ENCODE measurements around the gene DCUN1D3. TPM values are rescaled to one million over a fixed set of nuclear protein-coding genes. Genes with fewer than 3 reads are reported as not detected.

Gene DCUN1D3
- total RNA-seq, 8 experiments from 2014 or later, result 6.9 to 15.1 (median 11.0) TPM

DNA sequence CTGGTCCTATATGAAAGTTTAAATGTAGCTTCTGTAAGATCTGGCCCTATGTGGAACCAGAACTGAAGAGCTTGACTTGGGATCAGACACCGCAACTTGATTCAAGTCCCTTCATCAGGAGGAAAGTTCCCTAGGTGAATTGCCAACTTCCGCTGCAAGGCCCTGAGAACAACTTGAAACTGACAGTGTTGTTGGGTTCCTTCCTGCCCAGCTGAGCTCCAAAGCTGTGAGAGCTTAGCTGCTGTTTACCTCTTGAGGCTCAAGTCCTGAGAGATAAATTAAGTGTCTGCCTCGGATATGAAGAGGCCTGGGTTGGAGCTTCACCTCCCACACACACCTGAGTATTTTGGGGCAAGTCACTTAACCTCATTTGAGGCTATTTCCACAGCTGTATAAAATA lies 49.2 kb downstream of the DCUN1D3 start:
- WGBS, 10 experiments, result 20 to 100% (median 100%) methylated on average over 1 to 2 of the region's 3 CpGs; no CpG with 5 or more reads in 3 of the 10 experiments
- H3K27ac ChIP-seq, result no peak overlapping the region

DNA sequence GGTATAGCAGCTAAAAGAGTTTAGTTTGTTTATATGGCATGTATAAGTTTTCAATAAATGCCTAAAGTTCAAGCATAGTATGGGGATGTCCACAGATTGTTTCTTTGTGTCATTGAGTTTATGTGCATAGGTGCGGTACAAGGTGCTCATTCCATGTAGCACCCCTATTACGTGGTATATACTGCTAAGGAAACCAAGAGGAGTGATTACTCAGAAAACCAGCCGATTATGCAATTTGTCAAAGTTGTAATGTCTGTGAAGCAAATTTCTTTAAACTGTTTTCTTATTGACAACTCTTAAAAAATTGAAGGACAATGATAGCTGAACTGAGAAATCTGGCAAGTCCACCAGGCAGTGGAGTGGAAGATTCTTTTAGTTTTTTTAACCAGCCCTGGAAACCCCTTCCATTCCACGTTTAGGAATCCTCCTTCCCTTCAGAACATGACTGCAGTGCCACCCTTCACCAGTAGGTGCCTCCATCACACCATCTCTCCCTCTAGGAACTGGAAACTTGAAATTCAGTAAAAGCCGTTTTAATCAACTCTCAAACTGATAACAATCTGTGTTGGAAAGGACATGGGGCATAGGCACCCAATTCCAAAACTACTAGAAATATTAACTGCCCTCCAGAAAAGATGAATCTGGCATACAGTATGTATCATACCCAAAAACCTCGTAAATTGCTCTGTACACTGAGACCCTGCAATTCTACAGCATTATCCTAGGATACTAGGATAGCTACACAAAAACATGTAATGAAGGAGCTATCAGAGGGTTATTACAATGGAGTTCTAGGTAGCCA lies 50.4 kb downstream of the DCUN1D3 start:
- H3K27ac ChIP-seq, result no peak overlapping the region
- peaks cover 0 to 3% of the 10 kb centered on the region in 2 donors for H3K4me1 ChIP-seq (replicated peaks in 1 of 2)
- H3K4me3 ChIP-seq, result no peak overlapping the region
- peak; percentile 16 to 81 (median 51) for ATAC-seq (replicated peaks in 6 of 8)
- 8 to 100% (median 43%) methylated on average over 1 to 6 of the region's 6 CpGs; no CpG with 5 or more reads in 1 of the 10 experiments for WGBS, 10 experiments
- in situ Hi-C loops (cut with MboI; ENCODE audit: low pct_unique_long_range_greater_than_20kb in 2 of 9, low sequenced_read_pairs in 9 of 9, unreplicated experiment in 9 of 9), result loop anchor here in 5 of 9 experiments (10.0 to 25.0 kb wide), 3 partner anchors 235 to 1488 kb away; no protein-coding TSS in a partner anchor

More for the DNA sequence above, 49.2 kb downstream of the DCUN1D3 start:
- in situ Hi-C loops (cut with MboI; ENCODE audit: low pct_unique_long_range_greater_than_20kb in 2 of 9, low sequenced_read_pairs in 9 of 9, unreplicated experiment in 9 of 9), result loop anchor here in 5 of 9 experiments (10.0 to 25.0 kb wide), 3 partner anchors 234 to 1486 kb away; no protein-coding TSS in a partner anchor
- Histone ChIP-seq H3K4me3 (no peak overlapping the region), H3K4me1 (replicated peaks in 1 of 2) (peaks cover 0 to 3% of the 10 kb centered on the region in 2 donors)
- no peak for ATAC-seq (replicated peaks in 6 of 8)

DNA sequence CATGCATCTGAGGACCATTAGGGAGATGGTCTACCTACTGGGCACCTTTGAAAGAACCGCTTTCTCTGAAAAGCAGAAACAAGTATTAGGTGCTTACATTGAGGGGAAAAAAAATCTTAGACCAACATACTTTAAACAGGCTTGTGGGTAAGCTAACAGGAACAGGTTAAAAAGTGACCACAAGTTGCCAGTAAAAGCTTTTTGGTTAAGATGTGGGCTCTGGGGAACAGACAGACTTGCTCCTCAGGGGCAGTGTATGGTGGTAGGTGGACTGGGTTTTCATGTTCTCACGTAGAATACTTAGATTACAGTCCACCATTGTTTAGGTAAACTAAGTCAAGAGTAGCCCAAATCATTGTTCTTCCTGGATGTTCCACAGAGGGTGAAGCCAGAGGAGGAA lies 52.6 kb downstream of the DCUN1D3 start:
- 0 to 100% (median 59%) methylated on average over 1 to 2 of the region's 2 CpGs for WGBS, 10 experiments
- Histone ChIP-seq H3K4me1 (replicated peaks in 1 of 2) (peaks cover 0 to 3% of the 10 kb centered on the region in 2 donors), H3K27ac (no peak overlapping the region), H3K4me3 (no peak overlapping the region)
- in situ Hi-C loops (cut with MboI; ENCODE audit: low pct_unique_long_range_greater_than_20kb in 2 of 9, low sequenced_read_pairs in 9 of 9, unreplicated experiment in 9 of 9), result no loop called here
- ATAC-seq (replicated peaks in 6 of 8), result no peak

DNA sequence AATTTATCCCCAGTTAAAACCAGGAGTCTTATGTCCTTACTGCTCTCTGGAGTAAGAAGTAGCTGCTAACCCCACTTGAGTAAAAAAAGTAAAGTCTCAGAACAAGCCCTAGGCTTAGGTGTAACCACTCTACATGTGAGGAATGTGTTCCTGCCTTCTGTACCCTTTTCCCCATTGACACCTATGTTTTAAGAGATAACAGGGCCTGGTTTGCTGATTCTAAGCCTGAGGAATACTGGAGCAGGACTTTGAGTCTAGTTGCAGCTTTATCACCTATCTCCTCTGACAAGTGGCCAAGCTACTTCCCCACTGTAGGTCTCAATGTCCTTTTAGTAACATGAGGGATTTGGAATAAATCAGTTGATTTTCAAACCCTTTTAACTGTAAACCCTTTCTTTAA lies 53.6 kb downstream of the DCUN1D3 start:
- in situ Hi-C loops (cut with MboI; ENCODE audit: low pct_unique_long_range_greater_than_20kb in 2 of 9, low sequenced_read_pairs in 9 of 9, unreplicated experiment in 9 of 9), result no loop called here
- no peak overlapping the region for H3K4me3 ChIP-seq
- peaks cover 0 to 3% of the 10 kb centered on the region in 2 donors for H3K4me1 ChIP-seq (replicated peaks in 1 of 2)
- no peak overlapping the region for H3K27ac ChIP-seq
- no peak for ATAC-seq (replicated peaks in 6 of 8)

DNA sequence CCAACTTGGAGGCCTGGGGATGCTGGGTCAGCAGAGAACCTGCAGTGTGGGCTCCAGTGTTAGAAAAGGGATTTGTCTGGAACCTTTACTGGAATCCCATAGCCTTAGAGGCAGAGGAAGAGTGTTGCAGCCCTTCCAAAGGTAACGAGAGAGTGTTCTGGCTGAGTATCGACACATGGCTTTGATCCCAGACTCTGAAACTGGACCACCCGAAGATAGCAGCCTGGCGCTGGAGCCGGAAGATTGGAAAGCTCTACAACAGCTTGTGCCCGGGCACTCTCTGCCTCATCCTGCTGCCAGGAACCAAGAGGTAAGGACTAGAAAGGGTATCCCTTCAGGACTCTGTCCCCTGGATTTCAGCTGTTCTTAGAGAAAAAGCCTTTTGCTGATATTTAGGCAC lies 54.1 kb downstream of the DCUN1D3 start:
- no peak overlapping the region for H3K27ac ChIP-seq
- WGBS, 10 experiments, result 76 to 100% (median 94%) methylated on average over 1 to 4 of the region's 6 CpGs; no CpG with 5 or more reads in 4 of the 10 experiments
- ATAC-seq (replicated peaks in 6 of 8), result no peak
- H3K4me3 ChIP-seq, result no peak overlapping the region
- in situ Hi-C loops (cut with MboI; ENCODE audit: low pct_unique_long_range_greater_than_20kb in 2 of 9, low sequenced_read_pairs in 9 of 9, unreplicated experiment in 9 of 9), result no loop called here
- peaks cover 0 to 3% of the 10 kb centered on the region in 2 donors for H3K4me1 ChIP-seq (replicated peaks in 1 of 2)

DNA sequence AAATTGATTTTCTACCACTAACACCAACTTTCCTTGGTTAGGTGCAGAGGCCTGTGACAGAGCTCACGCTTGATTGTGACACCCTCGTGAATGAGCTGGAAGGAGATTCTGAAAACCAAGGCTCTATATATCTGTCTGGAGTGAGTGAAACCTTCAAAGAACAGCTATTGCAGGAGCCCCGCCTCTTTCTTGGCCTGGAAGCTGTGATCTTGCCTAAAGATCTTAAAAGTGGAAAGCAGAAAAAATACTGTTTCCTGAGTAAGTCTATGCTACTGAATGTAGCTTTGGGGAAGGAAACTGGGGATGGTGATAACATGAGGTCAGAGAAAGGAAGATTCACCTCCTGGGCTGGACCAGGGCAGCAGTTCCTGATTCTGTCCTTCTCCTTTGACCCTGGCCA lies 55.6 kb downstream of the DCUN1D3 start:
- WGBS, 10 experiments, result 65 to 100% (median 82%) methylated on average over 1 to 3 of the region's 3 CpGs; no CpG with 5 or more reads in 1 of the 10 experiments
- H3K27ac ChIP-seq, result no peak overlapping the region
- no peaks in the 10 kb centered on the region for H3K4me1 ChIP-seq (replicated peaks in 1 of 2)
- ATAC-seq (replicated peaks in 6 of 8), result no peak
- H3K4me3 ChIP-seq, result no peak overlapping the region
- in situ Hi-C loops (cut with MboI; ENCODE audit: low pct_unique_long_range_greater_than_20kb in 2 of 9, low sequenced_read_pairs in 9 of 9, unreplicated experiment in 9 of 9), result no loop called here

DNA sequence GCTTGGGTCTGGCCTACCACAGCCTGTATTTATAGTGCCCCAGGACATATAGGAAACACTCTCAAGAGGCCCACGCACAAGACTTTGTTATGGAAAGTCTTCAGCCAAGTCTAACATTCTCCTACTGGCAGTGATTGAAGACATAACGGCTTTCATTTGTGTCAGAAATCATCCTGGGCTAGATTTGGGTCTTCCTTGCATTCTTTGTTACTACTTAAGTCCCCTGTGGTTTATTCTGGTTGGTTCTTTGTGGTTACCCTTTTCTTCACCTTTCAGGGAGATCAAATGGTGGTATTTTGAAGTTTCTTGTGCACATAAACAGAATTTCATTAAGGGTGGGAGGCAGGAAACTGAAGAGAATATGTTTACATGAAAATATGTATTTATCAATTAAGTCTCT lies 56.1 kb downstream of the DCUN1D3 start:
- H3K4me1 ChIP-seq (replicated peaks in 1 of 2), result no peaks in the 10 kb centered on the region
- no peak overlapping the region for H3K4me3 ChIP-seq
- in situ Hi-C loops (cut with MboI; ENCODE audit: low pct_unique_long_range_greater_than_20kb in 2 of 9, low sequenced_read_pairs in 9 of 9, unreplicated experiment in 9 of 9), result no loop called here
- WGBS, 10 experiments, result 13 to 100% (median 50%) methylated on average over 1 to 2 of the region's 2 CpGs; no CpG with 5 or more reads in 5 of the 10 experiments
- no peak overlapping the region for H3K27ac ChIP-seq
- no peak for ATAC-seq (replicated peaks in 6 of 8)

DNA sequence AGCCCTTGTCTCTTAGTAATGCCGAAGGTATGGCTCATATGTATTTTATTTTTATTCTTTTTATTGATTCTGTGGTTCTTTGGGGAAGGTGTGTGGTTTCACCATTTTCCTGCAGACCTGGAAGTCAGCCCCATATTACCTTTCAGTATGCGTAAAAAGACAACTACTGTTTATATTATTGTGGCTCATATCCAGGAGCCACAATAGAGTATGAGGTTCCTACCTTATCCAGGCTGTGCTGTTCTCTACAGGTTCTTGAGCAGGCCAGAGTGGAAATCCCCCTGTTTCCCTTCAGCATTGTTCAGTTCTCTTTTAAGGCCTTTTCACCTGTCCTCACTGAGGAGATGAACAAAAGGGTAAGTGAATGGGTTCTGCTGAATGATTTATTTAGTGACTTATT lies 60.7 kb downstream of the DCUN1D3 start:
- no peaks in the 10 kb centered on the region for H3K4me1 ChIP-seq (replicated peaks in 1 of 2)
- WGBS, 10 experiments, result 85 to 100% (median 96%) methylated on average over 1 to 2 of the region's 2 CpGs; no CpG with 5 or more reads in 1 of the 10 experiments
- in situ Hi-C loops (cut with MboI; ENCODE audit: low pct_unique_long_range_greater_than_20kb in 2 of 9, low sequenced_read_pairs in 9 of 9, unreplicated experiment in 9 of 9), result no loop called here
- no peak for ATAC-seq (replicated peaks in 6 of 8)
- no peak overlapping the region for H3K27ac ChIP-seq
- no peak overlapping the region for H3K4me3 ChIP-seq

DNA sequence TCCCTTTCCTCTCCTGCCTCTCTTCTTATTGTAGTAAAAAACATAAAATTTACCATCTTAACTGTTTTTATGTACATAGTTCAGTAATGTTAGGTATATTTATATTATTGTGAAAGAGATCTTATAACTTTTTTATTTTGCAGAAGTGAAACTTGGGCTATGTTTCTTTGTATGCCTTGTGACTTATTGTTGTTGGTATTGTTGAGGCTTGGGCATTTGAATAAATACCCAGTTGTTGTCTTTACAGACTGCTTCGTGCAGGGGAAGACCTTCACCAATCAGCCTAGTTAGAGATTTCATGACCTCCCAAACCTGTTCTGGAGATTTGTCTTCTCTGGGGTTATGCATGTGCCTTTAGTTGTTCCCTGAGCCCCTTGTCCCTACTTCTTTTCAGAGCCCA lies 61.9 kb downstream of the DCUN1D3 start:
- Histone ChIP-seq H3K4me3 (no peak overlapping the region), H3K27ac (no peak overlapping the region), H3K4me1 (replicated peaks in 1 of 2) (no peaks in the 10 kb centered on the region)
- ATAC-seq (replicated peaks in 6 of 8), result no peak
- 33 to 100% (median 79%) methylated on average over 1 of the region's 1 CpG; no CpG with 5 or more reads in 6 of the 10 experiments for WGBS, 10 experiments
- in situ Hi-C loops (cut with MboI; ENCODE audit: low pct_unique_long_range_greater_than_20kb in 2 of 9, low sequenced_read_pairs in 9 of 9, unreplicated experiment in 9 of 9), result no loop called here

DNA sequence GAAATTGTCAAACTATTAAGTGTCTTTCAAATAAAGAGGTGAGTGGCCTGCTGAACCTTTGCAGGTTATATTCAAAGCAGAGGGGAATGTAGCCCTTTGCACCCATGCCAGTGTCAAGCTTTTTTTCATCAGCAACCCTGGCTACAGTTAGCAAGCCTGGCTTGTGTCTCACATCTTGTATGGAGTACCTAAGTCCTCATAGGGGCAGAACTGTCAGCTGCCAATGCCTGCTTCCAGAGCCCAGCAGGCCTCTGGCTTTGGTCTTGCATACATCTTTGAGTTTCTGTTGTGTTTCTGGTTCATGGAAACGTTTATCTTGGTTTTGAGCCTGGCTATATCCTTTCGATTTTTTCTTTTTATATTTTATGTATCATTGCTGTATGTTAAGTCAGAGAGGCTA lies 67.1 kb downstream of the DCUN1D3 start:
- H3K4me1 ChIP-seq (replicated peaks in 1 of 2), result no peaks in the 10 kb centered on the region
- no peak for ATAC-seq (replicated peaks in 6 of 8)
- no peak overlapping the region for H3K27ac ChIP-seq
- H3K4me3 ChIP-seq, result no peak overlapping the region
- 28 to 100% (median 75%) methylated on average over 1 to 2 of the region's 2 CpGs; no CpG with 5 or more reads in 1 of the 10 experiments for WGBS, 10 experiments
- in situ Hi-C loops (cut with MboI; ENCODE audit: low pct_unique_long_range_greater_than_20kb in 2 of 9, low sequenced_read_pairs in 9 of 9, unreplicated experiment in 9 of 9), result no loop called here

DNA sequence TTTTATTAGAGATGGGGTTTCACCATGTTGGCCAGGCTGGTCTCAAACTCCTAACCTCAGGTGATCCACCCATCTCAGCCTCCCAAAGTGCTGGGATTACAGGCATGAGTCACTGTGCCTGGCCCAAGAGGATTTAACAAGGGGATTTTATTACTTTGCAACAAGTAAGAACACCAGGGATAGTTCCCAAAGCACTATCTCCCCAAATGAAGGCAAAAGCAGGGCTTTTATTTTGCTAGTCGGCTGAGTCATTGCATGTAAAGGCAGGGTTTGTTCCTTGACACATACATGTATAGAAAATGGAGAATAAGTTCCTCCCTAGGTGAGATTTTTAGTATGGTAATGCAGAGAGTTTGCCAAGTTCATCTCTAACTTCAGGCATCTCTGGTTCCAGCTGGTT lies 69.8 kb downstream of the DCUN1D3 start:
- no peaks in the 10 kb centered on the region for H3K4me1 ChIP-seq (replicated peaks in 1 of 2)
- 0 to 100% (median 89%) methylated on average over 1 of the region's 1 CpG; no CpG with 5 or more reads in 7 of the 10 experiments for WGBS, 10 experiments
- H3K4me3 ChIP-seq, result no peak overlapping the region
- H3K27ac ChIP-seq, result no peak overlapping the region
- in situ Hi-C loops (cut with MboI; ENCODE audit: low pct_unique_long_range_greater_than_20kb in 2 of 9, low sequenced_read_pairs in 9 of 9, unreplicated experiment in 9 of 9), result no loop called here
- ATAC-seq (replicated peaks in 6 of 8), result no peak

DNA sequence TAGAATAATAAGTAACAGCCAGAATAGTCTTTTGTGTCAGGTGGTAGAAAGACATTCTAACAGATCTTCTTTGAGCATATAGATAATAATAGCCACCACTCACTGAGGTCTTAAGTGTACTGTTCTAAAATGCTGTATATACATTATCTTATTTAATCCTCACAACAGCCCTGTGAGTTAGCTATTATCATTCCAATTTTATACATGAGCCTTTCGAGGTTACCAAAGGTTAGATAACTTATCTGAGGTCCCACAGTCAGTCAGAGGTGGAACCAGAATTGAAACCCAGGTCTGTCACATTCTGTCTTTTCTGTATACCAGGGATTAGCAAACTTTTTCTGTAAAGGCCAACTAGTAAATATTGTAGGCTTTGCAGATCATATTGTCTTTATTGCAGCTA lies 70.6 kb downstream of the DCUN1D3 start:
- WGBS, 10 experiments, result 67 to 89% (median 80%) methylated on average over 1 of the region's 1 CpG; no CpG with 5 or more reads in 5 of the 10 experiments
- Histone ChIP-seq H3K27ac (no peak overlapping the region), H3K4me1 (replicated peaks in 1 of 2) (no peaks in the 10 kb centered on the region), H3K4me3 (no peak overlapping the region)
- in situ Hi-C loops (cut with MboI; ENCODE audit: low pct_unique_long_range_greater_than_20kb in 2 of 9, low sequenced_read_pairs in 9 of 9, unreplicated experiment in 9 of 9), result no loop called here
- ATAC-seq (replicated peaks in 6 of 8), result no peak

DNA sequence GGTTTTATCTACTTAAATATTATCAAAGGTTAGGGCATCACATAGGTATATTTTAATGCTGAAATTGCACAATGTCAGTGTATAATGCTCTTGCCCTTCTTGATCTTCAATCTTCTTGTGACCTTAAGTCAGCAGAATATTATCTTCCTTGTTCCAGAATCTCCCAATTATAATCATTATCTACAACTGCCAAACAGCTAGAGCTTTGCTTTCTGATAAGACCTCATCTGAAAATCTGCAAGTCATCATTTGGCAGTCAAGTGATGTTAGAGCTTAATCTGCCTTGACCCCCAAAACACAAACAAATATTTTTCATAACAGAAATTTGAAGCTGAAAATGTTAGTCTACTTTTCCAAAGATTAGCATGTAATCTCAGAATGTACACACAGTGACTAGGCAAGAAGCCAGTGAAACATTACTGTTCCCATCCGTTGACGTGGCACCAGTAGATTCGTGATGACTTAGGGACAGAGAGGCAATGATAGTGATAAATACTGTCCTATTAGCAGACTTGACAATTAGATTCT lies 74.1 kb downstream of the DCUN1D3 start:
- 71 to 100% (median 94%) methylated on average over 1 to 3 of the region's 3 CpGs for WGBS, 10 experiments
- no peaks in the 10 kb centered on the region for H3K4me1 ChIP-seq (replicated peaks in 1 of 2)
- no peak overlapping the region for H3K27ac ChIP-seq
- no peak for ATAC-seq (replicated peaks in 6 of 8)
- no peak overlapping the region for H3K4me3 ChIP-seq
- in situ Hi-C loops (cut with MboI; ENCODE audit: low pct_unique_long_range_greater_than_20kb in 2 of 9, low sequenced_read_pairs in 9 of 9, unreplicated experiment in 9 of 9), result no loop called here

All from motor neuron (in vitro differentiated cells).